ENCODE results near the gene LMBRD2. TPM values are rescaled to one million over a fixed set of nuclear protein-coding genes. Genes with fewer than 3 reads are reported as not detected.

LMBRD2 gene
- total and polyA plus RNA-seq, 2 experiments from 2014 or later, result 5.4 to 9.3 TPM

DNA sequence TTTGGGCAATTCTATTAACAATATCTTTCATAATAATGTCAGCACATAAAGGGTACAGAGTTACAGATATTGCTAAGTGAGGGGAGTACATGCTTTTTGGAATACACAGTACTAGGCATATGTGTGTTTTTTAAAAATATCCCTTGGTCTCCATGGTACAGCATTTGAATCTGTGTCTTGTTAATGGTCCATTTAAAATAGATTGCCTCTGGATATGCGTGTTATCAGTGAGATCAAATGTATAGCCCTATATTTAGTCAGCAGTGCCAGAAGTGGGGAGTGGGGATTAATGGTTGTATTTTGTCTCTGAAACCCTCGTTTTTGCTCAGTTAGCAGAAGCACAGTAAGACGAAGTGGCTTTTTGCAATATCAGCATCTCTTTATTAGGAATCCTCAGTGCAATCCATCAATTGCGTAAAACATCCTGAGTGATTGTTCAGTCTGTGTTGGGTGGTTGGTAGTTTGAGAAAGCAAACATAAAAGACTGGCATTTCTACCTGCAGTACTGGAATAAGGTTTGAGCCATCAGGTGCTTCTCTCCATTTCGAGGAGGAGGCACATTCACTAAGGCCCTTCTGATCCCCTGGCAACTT, 19.2 kb upstream of the LMBRD2 start:
- H3K4me3 ChIP-seq, result no peak overlapping the region
- peaks cover 75% of the 10 kb centered on the region for H3K36me3 ChIP-seq
- H3K27ac ChIP-seq, result no peak overlapping the region

DNA sequence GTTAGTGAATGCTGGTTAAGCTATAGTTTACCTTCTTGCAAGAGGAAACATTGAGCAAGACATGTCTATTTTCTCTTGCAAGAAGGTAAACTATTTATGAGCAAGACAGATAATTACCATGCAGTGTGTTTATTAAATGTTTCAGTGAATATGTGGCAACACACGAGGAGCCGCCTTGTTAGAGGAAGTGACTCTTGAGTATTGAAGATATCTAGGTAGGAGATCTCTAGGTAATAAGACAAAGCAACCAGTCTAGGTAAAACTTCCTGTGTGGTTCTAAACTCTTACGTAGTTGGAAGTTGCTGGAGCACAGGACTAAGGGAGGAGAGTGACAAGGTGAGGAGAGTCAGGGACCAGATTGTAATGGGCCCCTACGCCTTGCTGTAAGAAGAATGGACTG, 17.1 kb upstream of the LMBRD2 start:
- H3K36me3 ChIP-seq, result peaks cover 72% of the 10 kb centered on the region
- no peak overlapping the region for H3K4me3 ChIP-seq

More for the DNA sequence above, 19.2 kb upstream of the LMBRD2 start:
- H3K27me3 ChIP-seq, result no peaks in the 10 kb centered on the region
- H3K4me1 ChIP-seq (ENCODE audit: low read depth), result no peaks in the 10 kb centered on the region
- DNase-seq (ENCODE audit: low read depth in 1 of 2, low spot score in 1 of 2), result no peak
- TF ChIP-seq, protein P1, sequence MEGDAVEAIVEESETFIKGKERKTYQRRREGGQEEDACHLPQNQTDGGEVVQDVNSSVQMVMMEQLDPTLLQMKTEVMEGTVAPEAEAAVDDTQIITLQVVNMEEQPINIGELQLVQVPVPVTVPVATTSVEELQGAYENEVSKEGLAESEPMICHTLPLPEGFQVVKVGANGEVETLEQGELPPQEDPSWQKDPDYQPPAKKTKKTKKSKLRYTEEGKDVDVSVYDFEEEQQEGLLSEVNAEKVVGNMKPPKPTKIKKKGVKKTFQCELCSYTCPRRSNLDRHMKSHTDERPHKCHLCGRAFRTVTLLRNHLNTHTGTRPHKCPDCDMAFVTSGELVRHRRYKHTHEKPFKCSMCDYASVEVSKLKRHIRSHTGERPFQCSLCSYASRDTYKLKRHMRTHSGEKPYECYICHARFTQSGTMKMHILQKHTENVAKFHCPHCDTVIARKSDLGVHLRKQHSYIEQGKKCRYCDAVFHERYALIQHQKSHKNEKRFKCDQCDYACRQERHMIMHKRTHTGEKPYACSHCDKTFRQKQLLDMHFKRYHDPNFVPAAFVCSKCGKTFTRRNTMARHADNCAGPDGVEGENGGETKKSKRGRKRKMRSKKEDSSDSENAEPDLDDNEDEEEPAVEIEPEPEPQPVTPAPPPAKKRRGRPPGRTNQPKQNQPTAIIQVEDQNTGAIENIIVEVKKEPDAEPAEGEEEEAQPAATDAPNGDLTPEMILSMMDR (IDR thresholded peaks at IDR 0.05; ENCODE audit: low read depth, low read length), result no peak
- H3K9me3 ChIP-seq (ENCODE audit: low read depth), result no peaks in the 10 kb centered on the region

DNA sequence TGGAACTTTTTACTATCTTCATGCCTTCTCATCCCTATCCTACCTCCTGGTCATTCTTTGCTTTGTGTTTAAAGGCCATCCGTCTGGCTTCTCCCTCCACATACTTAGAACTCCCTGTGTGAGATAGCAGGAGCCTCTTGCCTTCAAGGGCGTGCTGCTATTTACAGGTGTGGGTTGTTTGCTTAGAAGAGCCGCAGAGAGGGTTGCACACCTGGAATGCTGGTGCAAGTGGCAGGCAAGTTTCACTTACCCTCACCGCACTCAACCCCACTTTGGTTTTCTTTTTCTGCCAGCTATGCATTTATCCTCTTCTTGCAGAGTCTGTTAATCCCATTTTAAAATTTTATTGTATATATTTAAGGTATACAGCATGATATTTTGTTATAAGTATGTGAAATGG, 12.8 kb upstream of the LMBRD2 start:
- H3K36me3 ChIP-seq, result peaks cover 64% of the 10 kb centered on the region

More for the DNA sequence above, 17.1 kb upstream of the LMBRD2 start:
- Histone ChIP-seq H3K4me1 (ENCODE audit: low read depth) (no peaks in the 10 kb centered on the region), H3K9me3 (ENCODE audit: low read depth) (no peaks in the 10 kb centered on the region), H3K27me3 (no peaks in the 10 kb centered on the region), H3K27ac (no peak overlapping the region)
- DNase-seq (ENCODE audit: low read depth in 1 of 2, low spot score in 1 of 2), result no peak
- TF ChIP-seq, protein P1 (IDR thresholded peaks at IDR 0.05; ENCODE audit: low read depth, low read length), result no peak

DNA sequence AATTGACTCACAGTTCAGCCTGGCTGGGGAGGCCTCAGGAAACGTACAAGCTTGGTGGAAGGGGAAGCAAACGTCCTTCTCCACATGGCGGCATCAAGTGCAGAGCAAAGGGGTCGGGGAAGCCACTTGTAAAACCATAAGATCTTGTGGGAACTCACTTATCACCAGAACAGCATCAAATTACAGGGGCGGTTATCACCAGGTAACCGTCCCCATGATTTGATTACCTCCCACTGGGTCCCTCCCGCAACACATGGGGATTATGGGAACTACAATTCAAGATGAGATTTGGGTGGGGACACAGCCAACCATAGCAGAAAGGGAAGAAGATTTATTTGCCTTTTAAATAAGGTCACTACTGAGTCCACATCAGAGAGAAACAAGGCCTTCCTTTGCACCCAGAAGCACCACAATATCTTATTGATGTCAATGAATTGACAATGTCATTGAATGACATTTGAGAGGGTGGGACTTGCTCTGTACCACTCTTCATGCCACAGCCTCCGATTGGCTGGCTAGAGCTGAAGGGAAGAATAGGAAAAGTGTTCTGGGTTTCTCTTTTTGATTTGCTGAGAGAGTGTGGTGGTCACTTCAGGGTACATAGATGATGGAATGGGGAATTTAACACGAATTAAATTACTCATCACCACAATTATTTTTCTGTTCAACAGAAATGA, 11.3 kb upstream of the LMBRD2 start:
- H3K27me3 ChIP-seq, result no peaks in the 10 kb centered on the region
- no peak for DNase-seq (ENCODE audit: low read depth in 1 of 2, low spot score in 1 of 2)
- TF ChIP-seq, protein P1 (IDR thresholded peaks at IDR 0.05; ENCODE audit: low read depth, low read length), result no peak
- H3K4me1 ChIP-seq (ENCODE audit: low read depth), result peaks cover 9% of the 10 kb centered on the region
- H3K36me3 ChIP-seq, result peaks cover 51% of the 10 kb centered on the region
- H3K9me3 ChIP-seq (ENCODE audit: low read depth), result no peaks in the 10 kb centered on the region
- H3K27ac ChIP-seq, result no peak overlapping the region
- no peak overlapping the region for H3K4me3 ChIP-seq

More for the DNA sequence above, 12.8 kb upstream of the LMBRD2 start:
- TF ChIP-seq, protein P1 (IDR thresholded peaks at IDR 0.05; ENCODE audit: low read depth, low read length), result no peak
- H3K27me3 ChIP-seq, result no peaks in the 10 kb centered on the region
- no peaks in the 10 kb centered on the region for H3K4me1 ChIP-seq (ENCODE audit: low read depth)
- H3K27ac ChIP-seq, result no peak overlapping the region
- DNase-seq (ENCODE audit: low read depth in 1 of 2, low spot score in 1 of 2), result no peak
- H3K4me3 ChIP-seq, result no peak overlapping the region
- H3K9me3 ChIP-seq (ENCODE audit: low read depth), result no peaks in the 10 kb centered on the region

DNA sequence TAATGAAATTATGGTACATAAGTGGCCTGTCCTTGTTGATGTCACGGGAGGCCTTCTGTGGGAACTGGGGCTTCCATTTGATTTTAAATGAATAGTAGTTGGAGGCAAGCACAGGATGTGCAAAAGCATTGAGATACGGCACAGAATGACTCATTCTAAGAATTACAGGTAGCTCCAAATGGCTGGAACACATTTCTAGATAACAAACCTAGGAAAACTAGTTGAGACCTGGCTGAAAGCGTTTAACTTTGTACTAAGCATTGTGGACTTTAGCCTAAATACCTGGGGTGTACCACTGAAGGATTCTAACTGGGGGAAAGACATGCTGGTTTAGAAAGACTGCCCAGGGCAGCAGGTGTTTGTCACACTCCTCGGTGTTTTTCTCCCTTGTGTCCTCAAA, 9.7 kb upstream of the LMBRD2 start:
- Histone ChIP-seq H3K9me3 (ENCODE audit: low read depth) (no peaks in the 10 kb centered on the region), H3K4me1 (ENCODE audit: low read depth) (peaks cover 23% of the 10 kb centered on the region), H3K27ac (no peak overlapping the region), H3K4me3 (no peak overlapping the region), H3K27me3 (no peaks in the 10 kb centered on the region), H3K36me3 (peaks cover 57% of the 10 kb centered on the region)
- TF ChIP-seq, protein P1 (IDR thresholded peaks at IDR 0.05; ENCODE audit: low read depth, low read length), result no peak
- DNase-seq (ENCODE audit: low read depth in 1 of 2, low spot score in 1 of 2), result no peak
